ENCODE measurements around the gene PTPRD. TPM values are rescaled to one million over a fixed set of nuclear protein-coding genes. Genes with fewer than 3 reads are reported as not detected.

Gene PTPRD
- total RNA-seq, 4 donors from 2014 or later = 85.8 to 169 (median 135) TPM

- TF ChIP-seq, protein P1, sequence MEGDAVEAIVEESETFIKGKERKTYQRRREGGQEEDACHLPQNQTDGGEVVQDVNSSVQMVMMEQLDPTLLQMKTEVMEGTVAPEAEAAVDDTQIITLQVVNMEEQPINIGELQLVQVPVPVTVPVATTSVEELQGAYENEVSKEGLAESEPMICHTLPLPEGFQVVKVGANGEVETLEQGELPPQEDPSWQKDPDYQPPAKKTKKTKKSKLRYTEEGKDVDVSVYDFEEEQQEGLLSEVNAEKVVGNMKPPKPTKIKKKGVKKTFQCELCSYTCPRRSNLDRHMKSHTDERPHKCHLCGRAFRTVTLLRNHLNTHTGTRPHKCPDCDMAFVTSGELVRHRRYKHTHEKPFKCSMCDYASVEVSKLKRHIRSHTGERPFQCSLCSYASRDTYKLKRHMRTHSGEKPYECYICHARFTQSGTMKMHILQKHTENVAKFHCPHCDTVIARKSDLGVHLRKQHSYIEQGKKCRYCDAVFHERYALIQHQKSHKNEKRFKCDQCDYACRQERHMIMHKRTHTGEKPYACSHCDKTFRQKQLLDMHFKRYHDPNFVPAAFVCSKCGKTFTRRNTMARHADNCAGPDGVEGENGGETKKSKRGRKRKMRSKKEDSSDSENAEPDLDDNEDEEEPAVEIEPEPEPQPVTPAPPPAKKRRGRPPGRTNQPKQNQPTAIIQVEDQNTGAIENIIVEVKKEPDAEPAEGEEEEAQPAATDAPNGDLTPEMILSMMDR (IDR thresholded peaks at IDR 0.05) = no peak
- TF ChIP-seq POLR2A (IDR thresholded peaks at IDR 0.05) = no peak
- Histone ChIP-seq H3K36me3 (no peaks in the 10 kb centered on the region), H3K4me1 (no peaks in the 10 kb centered on the region), H3K9me3 (no peaks in the 10 kb centered on the region), H3K27ac (no peak overlapping the region), H3K27me3 (no peaks in the 10 kb centered on the region), H3K4me3 (no peak overlapping the region)
- DNase-seq = no peak
These were observed 1961.5 kb downstream of the PTPRD start for GRCh38 chr9:8651070-8651845.

- no peaks in the 10 kb centered on the region for H3K36me3 ChIP-seq
- H3K4me3 ChIP-seq = no peak overlapping the region
- no peak overlapping the region for H3K27ac ChIP-seq
- H3K4me1 ChIP-seq = no peaks in the 10 kb centered on the region
- H3K9me3 ChIP-seq = no peaks in the 10 kb centered on the region
- TF ChIP-seq POLR2A (IDR thresholded peaks at IDR 0.05) = no peak
- TF ChIP-seq, protein P1 (IDR thresholded peaks at IDR 0.05) = no peak
- DNase-seq = no peak
- no peaks in the 10 kb centered on the region for H3K27me3 ChIP-seq
These were observed 1963.0 kb downstream of the PTPRD start for GRCh38 chr9:8649807-8650206.

DNA sequence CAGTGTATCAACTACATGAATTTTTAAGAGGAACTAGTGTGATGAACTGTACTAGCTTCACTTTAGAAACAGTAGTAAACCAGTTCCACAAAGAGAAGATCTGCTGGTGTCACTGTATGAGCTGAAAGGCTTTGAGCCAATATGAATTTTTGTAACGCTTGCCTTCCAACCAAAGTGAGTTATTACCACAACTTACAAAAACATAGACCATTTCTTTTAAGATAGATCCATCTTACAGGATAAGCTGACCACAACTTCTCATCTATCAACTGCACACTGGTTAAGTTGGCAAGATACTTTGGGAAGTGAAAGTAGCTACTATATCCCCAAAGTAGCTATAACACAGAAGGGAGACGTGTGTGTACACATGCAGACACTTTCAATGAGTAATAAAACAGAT lies 1963.6 kb downstream of the PTPRD start:
- no peak for TF ChIP-seq POLR2A (IDR thresholded peaks at IDR 0.05)
- TF ChIP-seq, protein P1 (IDR thresholded peaks at IDR 0.05) = no peak
- H3K4me3 ChIP-seq = no peak overlapping the region
- no peaks in the 10 kb centered on the region for H3K27me3 ChIP-seq
- no peaks in the 10 kb centered on the region for H3K9me3 ChIP-seq
- no peak for DNase-seq
- H3K27ac ChIP-seq = no peak overlapping the region
- H3K4me1 ChIP-seq = no peaks in the 10 kb centered on the region
- H3K36me3 ChIP-seq = no peaks in the 10 kb centered on the region

DNA sequence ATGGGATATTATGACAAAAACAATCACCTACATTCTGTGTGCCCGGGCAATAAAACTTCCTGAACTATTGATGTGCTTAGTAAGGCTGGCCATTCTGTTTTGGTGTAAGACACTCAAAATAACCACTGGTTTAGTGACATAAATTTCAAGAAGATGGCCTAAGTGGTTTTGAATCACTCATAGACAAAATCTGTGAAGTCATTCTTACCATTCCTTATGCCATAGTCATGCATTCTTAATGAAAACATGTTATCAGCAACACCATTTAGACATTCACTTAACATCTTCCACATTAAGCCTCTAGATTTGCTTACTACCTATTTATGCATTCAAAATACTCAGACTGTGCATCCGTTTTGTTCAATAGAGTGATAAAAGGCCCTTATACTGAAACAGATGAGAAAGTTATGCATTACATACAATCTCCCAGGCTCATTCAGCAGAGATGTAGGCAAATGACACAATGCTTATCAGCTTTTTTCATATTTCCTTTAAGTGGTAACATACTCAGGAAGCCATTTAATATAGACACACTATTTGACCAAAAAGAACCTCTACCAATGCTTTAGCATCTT lies 1964.4 kb downstream of the PTPRD start:
- H3K27me3 ChIP-seq = no peaks in the 10 kb centered on the region
- no peak overlapping the region for H3K27ac ChIP-seq
- no peaks in the 10 kb centered on the region for H3K36me3 ChIP-seq
- no peak for TF ChIP-seq POLR2A (IDR thresholded peaks at IDR 0.05)
- TF ChIP-seq, protein P1 (IDR thresholded peaks at IDR 0.05) = no peak
- no peak for DNase-seq
- no peak overlapping the region for H3K4me3 ChIP-seq
- no peaks in the 10 kb centered on the region for H3K9me3 ChIP-seq
- no peaks in the 10 kb centered on the region for H3K4me1 ChIP-seq

DNA sequence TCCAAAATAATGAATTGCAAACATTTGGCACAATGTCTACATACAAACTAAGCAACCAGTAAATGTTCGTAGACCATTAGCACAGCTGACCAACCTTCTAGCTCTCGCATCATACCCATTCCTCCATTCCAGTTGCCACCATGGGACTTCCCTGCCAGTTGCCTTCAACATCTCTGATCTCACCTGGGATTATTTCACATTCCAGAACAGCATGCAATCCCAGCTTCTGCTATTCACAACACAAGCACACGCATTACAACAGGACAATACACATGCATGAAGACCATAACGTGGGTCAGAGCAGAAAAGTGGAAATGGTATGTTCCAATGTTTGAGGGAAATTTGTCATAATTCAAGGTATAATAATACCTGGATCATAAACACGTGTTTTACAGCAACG lies 1965.0 kb downstream of the PTPRD start:
- Histone ChIP-seq H3K27me3 (no peaks in the 10 kb centered on the region), H3K9me3 (no peaks in the 10 kb centered on the region), H3K4me3 (no peak overlapping the region), H3K27ac (no peak overlapping the region), H3K36me3 (no peaks in the 10 kb centered on the region), H3K4me1 (no peaks in the 10 kb centered on the region)
- no peak for DNase-seq
- TF ChIP-seq POLR2A (IDR thresholded peaks at IDR 0.05) = no peak
- TF ChIP-seq, protein P1 (IDR thresholded peaks at IDR 0.05) = no peak

All from Peyer's patch (tissue), 4 donors.